GM23248 (cell line): ENCODE results near the gene CHGA. TPM values are rescaled to one million over a fixed set of nuclear protein-coding genes. Genes with fewer than 3 reads are reported as not detected.

ENCODE experiments used
- DNase-seq: peaks from one replicate; pipeline ENCODE4 v3.0.0-alpha.2; 2015
- H2AFZ ChIP-seq: fragments of 200-600 bp; sonication (generic); 2 replicates; pipeline ENCODE4 v1.6.1; 2016; ENCODE audit warnings: antibody characterized with exemption
- H3F3A ChIP-seq: fragments of 200-600 bp; sonication (generic); 2 replicates; pipeline ENCODE4 v1.6.1; 2016; ENCODE audit warnings: mild to moderate bottlenecking, antibody characterized with exemption, mixed run types; ENCODE audit not compliant: insufficient read depth
- H3K27ac ChIP-seq: fragments of 200-600 bp; sonication (generic); 2 replicates; pipeline ENCODE4 v1.5.1; 2016; ENCODE audit warnings: mild to moderate bottlenecking
- H3K27me3 ChIP-seq: fragments of 200-600 bp; sonication (generic); replicated peaks from 2 replicates; pipeline ENCODE4 v1.6.1; 2016; ENCODE audit warnings: mild to moderate bottlenecking; ENCODE audit not compliant: insufficient read depth
- H3K36me3 ChIP-seq: fragments of 200-600 bp; sonication (generic); 2 replicates; pipeline ENCODE4 v1.6.1; 2016; ENCODE audit warnings: low read depth, mild to moderate bottlenecking
- H3K4me1 ChIP-seq: fragments of 200-600 bp; sonication (generic); 2 replicates; pipeline ENCODE4 v1.6.1; 2016; ENCODE audit warnings: mild to moderate bottlenecking; ENCODE audit not compliant: insufficient read depth
- H3K4me2 ChIP-seq: fragments of 200-600 bp; sonication (generic); one replicate; pipeline ENCODE4 v1.6.1; 2016; ENCODE audit warnings: mild to moderate bottlenecking; ENCODE audit not compliant: unreplicated experiment
- H3K4me3 ChIP-seq: fragments of 200-600 bp; sonication (generic); 2 replicates; pipeline ENCODE4 v1.5.1; 2016; ENCODE audit warnings: mild to moderate bottlenecking
- H3K79me2 ChIP-seq: fragments of 200-600 bp; sonication (generic); 2 replicates; pipeline ENCODE4 v1.6.1; 2016; ENCODE audit warnings: mild to moderate bottlenecking; ENCODE audit not compliant: insufficient read depth
- H3K9ac ChIP-seq: fragments of 200-600 bp; sonication (generic); 2 replicates; pipeline ENCODE4 v1.6.1; 2016; ENCODE audit warnings: mild to moderate bottlenecking
- H3K9me2 ChIP-seq: fragments of 200-600 bp; sonication (generic); 2 replicates; pipeline ENCODE4 v1.6.1; 2016; ENCODE audit warnings: mixed run types, mild to moderate bottlenecking, moderate library complexity; ENCODE audit not compliant: insufficient read depth
- H3K9me3 ChIP-seq: fragments of 200-600 bp; sonication (generic); one replicate; pipeline ENCODE4 v1.6.1; 2017; ENCODE audit warnings: low read depth
- H4K20me1 ChIP-seq: fragments of 200-600 bp; sonication (generic); 2 replicates; pipeline ENCODE4 v1.6.0; 2016; ENCODE audit not compliant: insufficient read depth
- EZH2 ChIP-seq: fragments of 200-600 bp; sonication (generic); IDR thresholded peaks from 2 replicates; pipeline ENCODE4 v1.6.1; 2018; ENCODE audit warnings: antibody characterized with exemption, mild to moderate bottlenecking; ENCODE audit not compliant: insufficient read depth, poor library complexity, severe bottlenecking
- EZH2phosphoT487 ChIP-seq: fragments of 200-600 bp; sonication (generic); IDR thresholded peaks from 2 replicates; pipeline ENCODE4 v1.6.1; 2018; ENCODE audit warnings: antibody characterized with exemption, moderate library complexity, mild to moderate bottlenecking, low read depth; ENCODE audit not compliant: insufficient read depth
- WGBS, 2 experiments: methylation state at CpG; one replicate each; pipeline ENCODE4 v1.1.6; 2015 to 2017; ENCODE audit warnings: low lambda C conversion rate in 2 of 2, low coverage in 1 of 2; ENCODE audit errors: missing lambda C conversion rate in 2 of 2; 5-methylcytosine and 5-hydroxymethylcytosine counted together
- in situ Hi-C: fragments of 300-500 bp; cut with MboI; formaldehyde crosslinking; loops from 2 replicates; pipeline ENCODE4 v1.15.0; 2020
- polyA plus RNA-seq: library from polyadenylated mRNA; unstranded; fragments of >200 nt; fragmentation: Nextera tagmentation; extraction: Ambion mirVana; gene quantifications from 2 replicates; pipeline ENCODE4 v1.2.1, GENCODE V29; 2016
- total RNA-seq: library from RNA; depleted of rRNA; stranded (reverse); fragments of >200 nt; shearing (Covaris generic); gene quantifications from 2 replicates; pipeline ENCODE4 v1.2.3, GENCODE V29; 2014

Gene CHGA
- total and polyA plus RNA-seq, 2 experiments from 2014 or later: not detected

DNA sequence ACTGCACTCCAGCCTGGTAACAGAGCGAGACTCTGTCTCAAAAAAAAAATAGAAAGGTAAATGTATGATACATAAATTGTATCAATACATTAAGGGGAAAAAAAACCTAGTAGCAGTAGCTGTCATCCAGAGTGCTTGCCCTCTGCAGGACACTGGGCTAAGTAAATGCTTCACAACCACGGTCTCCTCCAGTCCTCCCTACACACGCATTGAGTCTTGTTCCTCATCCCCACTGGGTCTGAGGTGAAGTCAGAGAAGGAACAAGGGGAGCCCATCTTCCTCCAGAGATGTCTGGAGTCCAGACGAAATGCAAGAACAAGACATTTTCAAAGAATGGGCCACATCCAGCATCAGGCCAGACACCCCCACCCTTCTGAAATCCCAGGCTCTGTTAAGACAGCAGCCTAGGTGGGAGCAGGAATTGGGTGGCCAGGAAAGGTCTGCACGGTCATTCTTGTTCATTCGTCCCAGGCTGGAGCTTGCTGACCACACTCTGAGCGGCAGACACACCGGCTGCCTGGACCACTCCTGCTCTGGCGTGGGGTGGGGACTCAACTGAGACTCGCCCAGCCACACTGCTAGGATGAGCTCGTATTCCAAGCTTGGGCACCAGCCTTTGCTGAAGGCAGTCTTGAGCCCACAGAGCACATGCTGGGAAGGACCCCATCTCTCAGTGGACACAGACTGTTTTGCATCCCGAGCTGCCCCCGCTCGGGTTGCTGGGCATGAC lies 45.5 kb downstream of the CHGA start:
- 0 out of 2 replicates have a peak, but pooled peaks cover 4% of the 10 kb centered on the region for H3K79me2 ChIP-seq
- no peaks in the 10 kb centered on the region for H3K9me2 ChIP-seq
- H3K4me2 ChIP-seq: no peak overlapping the region
- peaks cover 14% of the 10 kb centered on the region for H3F3A ChIP-seq
- H3K27ac ChIP-seq: no peak overlapping the region
- no peaks in the 10 kb centered on the region for H3K36me3 ChIP-seq
- no peaks in the 10 kb centered on the region for H4K20me1 ChIP-seq
- in situ Hi-C loops: no loop called here
- H3K27me3 ChIP-seq: no peaks in the 10 kb centered on the region
- no peak for TF ChIP-seq EZH2phosphoT487
- no peak for TF ChIP-seq EZH2
- no peak overlapping the region for H3K4me3 ChIP-seq
- H3K4me1 ChIP-seq: peaks cover 6% of the 10 kb centered on the region
- H3K9ac ChIP-seq: no peak overlapping the region
- 95 to 96% methylated on average over 14 of the region's 14 CpGs for WGBS, 2 experiments
- DNase-seq: no peak
- H3K9me3 ChIP-seq: no peaks in the 10 kb centered on the region
- no peak overlapping the region for H2AFZ ChIP-seq

DNA sequence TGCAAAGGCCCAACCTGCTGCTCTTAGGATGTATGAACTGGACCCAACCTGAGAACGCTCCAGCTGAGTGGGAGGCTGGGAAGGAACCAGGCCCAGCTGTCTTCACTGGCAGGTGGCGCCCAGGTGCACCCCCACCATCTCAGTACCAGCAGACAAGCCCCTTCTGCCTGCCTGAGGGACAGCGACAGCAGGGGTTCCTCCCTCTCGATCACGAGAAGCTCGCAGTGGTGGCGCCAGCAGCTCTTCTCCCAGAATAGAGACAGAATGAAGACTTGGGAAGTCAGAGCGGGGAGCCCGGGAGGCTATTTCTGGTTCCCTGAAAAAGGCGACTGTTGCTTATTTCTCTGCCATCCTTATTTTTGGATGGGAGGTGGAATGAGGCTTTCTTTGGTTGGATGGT lies 46.5 kb downstream of the CHGA start:
- Histone ChIP-seq H3K4me1 (peaks cover 15% of the 10 kb centered on the region), H2AFZ (no peak overlapping the region), H3K27me3 (no peaks in the 10 kb centered on the region), H3F3A (peaks cover 19% of the 10 kb centered on the region), H3K9me3 (no peaks in the 10 kb centered on the region), H3K79me2 (no peaks in the 10 kb centered on the region), H3K4me3 (no peak overlapping the region), H3K9me2 (no peaks in the 10 kb centered on the region), H3K9ac (no peak overlapping the region), H3K4me2 (no peak overlapping the region), H3K27ac (no peak overlapping the region), H4K20me1 (no peaks in the 10 kb centered on the region), H3K36me3 (no peaks in the 10 kb centered on the region)
- no peak for TF ChIP-seq EZH2phosphoT487
- TF ChIP-seq EZH2: no peak
- DNase-seq: no peak
- WGBS, 2 experiments: 91 to 93% methylated on average over 10 of the region's 10 CpGs
- in situ Hi-C loops: no loop called here

DNA sequence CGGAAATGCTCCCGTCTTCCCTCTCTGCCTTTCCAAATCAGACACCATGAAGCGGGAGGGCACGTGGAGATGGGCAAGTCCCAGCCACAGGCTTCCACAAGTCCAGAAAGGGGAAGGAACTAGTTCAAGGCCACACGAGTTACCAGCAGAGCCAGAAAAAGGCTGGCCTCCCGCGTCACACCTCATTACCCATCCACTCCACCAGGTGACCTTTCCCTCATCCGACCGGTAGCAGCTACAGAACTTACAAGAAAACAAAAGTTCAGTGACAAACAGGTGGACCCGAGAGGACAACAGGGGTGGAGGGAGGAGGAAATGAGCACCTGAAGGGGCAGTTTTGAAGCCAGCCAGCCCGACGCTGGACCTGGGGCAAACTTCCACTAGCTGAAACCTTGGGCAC lies 46.9 kb downstream of the CHGA start:
- no peak overlapping the region for H3K9ac ChIP-seq

DNA sequence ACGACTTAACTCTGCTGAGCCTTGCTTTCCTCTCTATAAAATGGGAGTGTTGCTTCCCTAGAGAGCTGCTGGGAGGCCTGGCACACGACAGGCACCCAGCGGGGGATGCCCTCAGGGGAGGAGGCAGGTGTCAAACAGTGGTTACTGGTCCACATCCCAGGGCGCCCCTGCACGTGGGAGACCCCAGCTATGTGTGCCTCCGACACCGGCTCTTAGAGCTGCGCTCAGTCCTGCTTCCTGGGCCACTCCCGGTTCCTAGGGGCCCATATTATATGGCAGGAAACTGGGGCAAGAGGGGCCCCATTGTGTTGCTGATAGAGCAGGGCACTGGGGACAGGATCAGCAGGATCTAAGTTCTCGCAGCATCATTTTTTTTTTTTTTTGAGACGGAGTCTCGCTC lies 47.3 kb downstream of the CHGA start:
- Histone ChIP-seq H3F3A (peaks cover 19% of the 10 kb centered on the region), H3K27me3 (no peaks in the 10 kb centered on the region), H3K79me2 (no peaks in the 10 kb centered on the region), H3K4me1 (peaks cover 16% of the 10 kb centered on the region), H3K9ac (no peak overlapping the region), H4K20me1 (no peaks in the 10 kb centered on the region), H3K4me2 (no peak overlapping the region), H2AFZ (no peak overlapping the region), H3K36me3 (no peaks in the 10 kb centered on the region), H3K4me3 (no peak overlapping the region), H3K9me2 (no peaks in the 10 kb centered on the region), H3K9me3 (no peaks in the 10 kb centered on the region), H3K27ac (no peak overlapping the region)
- no peak for DNase-seq
- 90% methylated on average over 11 to 12 of the region's 12 CpGs for WGBS, 2 experiments
- TF ChIP-seq EZH2: no peak
- TF ChIP-seq EZH2phosphoT487: no peak
- in situ Hi-C loops: loop anchor here (10.0 kb wide), 1 partner anchor 145 kb away; the partner anchor contains the start of gene ITPK1

More for the DNA sequence above, 46.9 kb downstream of the CHGA start:
- WGBS, 2 experiments: 95 to 98% methylated on average over 12 of the region's 12 CpGs
- Histone ChIP-seq H3K27ac (no peak overlapping the region), H3K79me2 (no peaks in the 10 kb centered on the region), H3K4me2 (no peak overlapping the region), H3K4me1 (peaks cover 16% of the 10 kb centered on the region), H4K20me1 (no peaks in the 10 kb centered on the region), H3K9me3 (no peaks in the 10 kb centered on the region), H2AFZ (no peak overlapping the region), H3K27me3 (no peaks in the 10 kb centered on the region), H3K9me2 (no peaks in the 10 kb centered on the region), H3K36me3 (no peaks in the 10 kb centered on the region), H3F3A (peaks cover 19% of the 10 kb centered on the region), H3K4me3 (no peak overlapping the region)
- DNase-seq: no peak
- in situ Hi-C loops: loop anchor here (10.0 kb wide), 1 partner anchor 145 kb away; the partner anchor contains the start of gene ITPK1
- TF ChIP-seq EZH2: no peak
- no peak for TF ChIP-seq EZH2phosphoT487
